ENCODE results near the gene CD300LD.
"Not testable (repeated sequence)": the region's sequence is repeated elsewhere in the genome, so short reads cannot be mapped to it uniquely, and the experiment has no call there.

CD300LD gene

DNA sequence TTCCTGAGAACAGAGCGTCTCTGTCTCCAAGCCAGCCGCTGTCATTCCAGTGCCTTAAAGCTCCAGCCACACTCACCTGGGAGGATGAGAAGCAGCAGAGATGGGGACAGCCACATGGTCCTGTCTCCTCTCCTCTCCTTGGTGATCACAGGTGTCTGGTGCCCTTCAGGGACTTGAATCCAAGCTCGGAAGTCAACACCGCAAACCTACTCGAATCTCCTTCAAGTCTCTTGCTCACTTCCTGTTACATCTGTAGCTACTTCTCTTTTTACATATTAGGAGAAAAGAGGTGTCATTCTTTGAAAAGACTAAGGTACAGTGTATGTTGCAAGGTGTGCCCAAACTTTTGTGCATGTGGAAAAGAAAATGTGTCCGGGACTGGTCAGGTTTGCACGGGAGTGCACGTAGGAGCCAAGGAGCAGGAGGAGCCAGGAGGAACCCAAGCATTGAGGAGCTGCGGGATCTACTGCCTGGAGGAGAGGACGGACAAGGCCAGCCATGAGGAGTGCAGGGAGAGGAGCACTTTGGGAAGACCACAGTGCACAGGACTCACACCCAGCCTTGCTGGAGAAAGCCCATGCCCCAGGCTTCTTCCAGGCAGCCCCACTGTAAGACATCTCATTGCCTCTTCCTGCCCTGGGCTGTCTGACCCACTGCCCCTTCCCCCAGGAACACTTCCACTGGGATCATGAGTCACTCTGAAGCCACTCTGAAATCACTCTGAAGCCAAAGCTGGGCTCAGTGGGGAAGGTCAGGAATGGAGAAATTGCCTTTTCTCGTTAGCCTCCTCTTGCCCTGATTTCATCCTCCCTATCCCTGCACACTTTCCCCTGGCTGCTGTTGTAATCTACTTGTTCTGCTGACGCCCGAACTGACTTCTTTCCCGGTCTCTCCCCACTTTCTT, at the start of gene CD300LD:
Gene CD300LD, minus strand, starts transcription at position 197 of the 904 bp plus-strand sequence. Its CDS starts 81 bp downstream, at position 116.
- no peak for DNase-seq

DNA sequence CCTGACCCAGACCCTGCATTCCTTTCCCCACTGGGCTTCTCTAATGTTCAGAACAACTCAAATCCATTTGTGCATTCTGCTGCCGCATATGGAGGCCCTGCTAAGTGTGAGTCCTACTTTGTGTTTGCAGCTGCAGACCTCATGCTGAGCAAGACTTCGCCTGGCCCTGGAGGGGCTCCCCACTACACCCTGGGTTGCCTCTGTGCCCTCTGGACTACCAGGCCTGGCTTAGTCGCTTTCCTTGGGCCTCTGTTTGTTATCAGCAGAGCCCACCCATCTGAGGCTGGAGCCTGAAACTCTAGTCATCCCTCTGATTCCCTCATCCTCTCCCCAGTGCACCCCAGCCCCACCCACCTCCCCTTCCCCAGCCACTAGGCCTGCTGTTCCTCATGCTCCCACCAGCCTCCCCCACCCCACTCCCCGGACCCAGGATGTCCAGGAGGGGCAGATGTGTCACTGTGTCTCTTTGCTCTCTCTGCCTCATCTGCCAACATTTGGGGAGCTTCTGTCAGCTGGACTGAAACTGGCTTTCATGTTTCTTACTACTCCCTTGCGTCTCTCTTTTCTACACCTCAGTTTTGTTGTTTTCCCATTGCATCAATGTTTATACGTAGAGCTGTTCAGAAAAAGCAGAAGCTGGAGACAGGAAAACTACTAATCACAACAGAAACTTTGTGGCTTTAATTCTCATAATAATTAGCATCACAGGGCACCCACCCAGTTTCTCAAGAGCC, 49.3 kb upstream of the CD300LD start:
- DNase-seq = peak; percentile 8

DNA sequence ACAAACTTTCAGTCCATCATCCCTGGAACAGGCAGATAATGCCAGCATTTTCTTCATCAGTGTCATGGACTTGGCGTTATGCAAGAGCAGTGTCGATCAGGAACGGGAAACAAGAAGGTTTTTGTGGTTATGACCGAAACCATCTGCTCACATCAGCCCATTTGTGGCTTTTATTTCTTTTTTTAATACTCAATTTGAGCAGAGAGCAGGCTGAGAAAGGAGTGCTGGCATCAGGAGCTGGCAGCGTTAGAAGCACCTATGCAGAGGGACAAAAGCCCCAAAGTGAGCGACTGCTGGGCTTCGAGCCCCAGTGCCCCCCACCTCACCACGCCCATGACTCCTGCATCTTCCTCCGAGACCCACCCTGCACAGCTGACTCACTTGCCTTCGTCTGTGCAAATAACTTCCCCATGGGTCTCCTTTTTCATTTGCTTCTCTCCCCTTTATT, 47.6 kb upstream of the CD300LD start:
- DNase-seq = peak; percentile 20

DNA sequence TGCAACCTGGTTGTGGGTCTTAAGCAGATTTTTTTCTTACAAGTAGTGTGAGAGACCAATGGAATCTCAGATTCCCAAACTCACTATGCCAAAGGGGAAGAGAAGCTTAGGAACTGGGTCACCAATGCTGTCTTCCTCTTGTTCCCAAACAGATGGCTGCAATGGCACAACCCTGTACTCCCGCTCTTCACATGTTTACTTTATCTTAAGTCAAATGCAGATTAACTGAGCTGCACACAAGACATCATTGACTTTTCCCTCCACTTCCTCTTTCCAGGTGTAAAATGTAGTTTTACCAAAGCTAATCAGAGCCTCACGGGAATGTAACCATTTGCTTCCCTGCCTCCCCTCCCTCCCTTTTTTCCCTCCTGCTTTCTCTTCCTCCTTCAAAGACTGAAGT, 45.8 kb upstream of the CD300LD start:
- DNase-seq = no peak

DNA sequence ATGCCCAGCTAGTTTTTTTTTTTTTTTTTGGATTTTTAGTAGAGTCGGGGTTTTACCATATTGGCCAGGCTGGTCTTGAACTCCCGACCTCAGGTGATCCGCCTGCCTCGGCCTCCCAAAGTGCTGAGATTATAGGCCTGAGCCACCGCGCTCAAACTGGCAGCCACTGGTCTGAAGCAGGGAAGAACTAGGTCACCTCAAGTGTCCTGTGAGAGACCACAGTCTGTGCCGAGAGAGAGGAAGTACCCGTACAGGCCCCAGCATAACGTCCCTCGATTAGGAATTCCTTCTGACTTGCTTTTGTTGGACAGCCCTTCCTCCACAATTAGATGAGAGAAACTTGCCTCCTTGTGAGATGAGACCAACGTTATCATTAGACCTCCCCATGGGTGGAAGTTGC, 45.2 kb upstream of the CD300LD start:
- DNase-seq = no peak

DNA sequence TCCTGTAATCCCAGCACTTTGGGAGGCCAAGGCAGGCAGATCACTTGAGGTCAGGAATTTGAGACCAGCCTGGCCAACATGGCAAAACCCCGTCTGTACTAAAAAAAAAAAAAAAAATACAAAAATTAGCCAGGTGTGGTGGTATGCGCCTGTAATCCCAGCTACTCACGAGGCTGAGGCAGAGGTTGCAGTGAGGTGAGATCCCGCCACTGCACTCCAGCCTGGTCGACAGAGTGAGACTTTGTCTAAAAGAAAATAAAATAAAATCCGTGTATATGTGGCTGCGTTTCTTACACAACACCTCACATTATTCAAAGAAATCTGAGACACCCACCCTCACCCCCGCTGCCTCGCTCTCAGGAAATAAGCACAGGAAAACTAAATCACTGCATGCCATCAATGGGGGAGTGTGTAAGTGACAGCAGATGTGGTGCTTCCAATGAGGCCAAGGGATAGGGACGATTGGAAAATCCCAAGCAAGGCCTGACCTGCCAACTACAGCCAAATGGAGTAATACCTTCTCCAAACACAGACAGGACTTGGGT, 44.5 kb upstream of the CD300LD start:
- not testable (repeated sequence) for DNase-seq

DNA sequence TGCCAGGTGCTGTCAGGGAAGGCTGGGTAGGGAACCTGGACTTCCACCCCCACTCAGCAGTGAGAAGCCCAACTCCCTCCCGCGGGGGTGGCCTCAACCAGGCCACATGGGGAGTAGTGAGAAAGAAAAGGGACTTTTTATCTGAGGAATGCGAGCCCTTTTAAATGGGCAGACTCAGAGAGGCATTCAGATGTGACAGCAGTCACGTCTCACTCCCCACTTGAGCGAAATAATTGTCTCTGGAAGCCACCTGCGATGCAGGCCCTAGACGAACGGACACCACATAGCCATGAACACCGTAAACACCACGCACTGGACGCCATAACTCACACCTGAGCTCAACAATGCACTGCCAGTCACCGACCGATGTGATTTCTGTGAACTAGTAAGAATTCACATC, 43.3 kb upstream of the CD300LD start:
- DNase-seq = no peak

DNA sequence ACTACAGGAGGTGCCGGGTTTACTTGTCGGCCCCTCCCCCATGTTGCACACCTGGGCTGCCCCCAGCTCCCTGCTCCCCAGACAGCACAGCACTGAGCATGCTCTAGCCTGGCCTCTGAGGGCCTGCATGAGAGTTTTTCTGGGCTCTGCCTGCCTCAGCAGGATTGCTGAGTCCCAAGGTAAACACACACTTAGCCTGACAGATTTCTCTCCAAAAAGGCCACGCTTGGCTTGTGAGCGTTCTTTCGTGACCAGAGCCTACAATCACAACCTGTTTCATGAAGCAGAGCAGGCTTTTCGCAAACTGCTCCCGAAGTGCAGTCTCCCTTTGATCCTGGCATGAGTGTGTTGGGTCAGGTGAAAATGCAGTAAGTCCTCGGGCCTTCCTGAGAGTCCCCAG, 41.2 kb upstream of the CD300LD start:
- no peak for DNase-seq

DNA sequence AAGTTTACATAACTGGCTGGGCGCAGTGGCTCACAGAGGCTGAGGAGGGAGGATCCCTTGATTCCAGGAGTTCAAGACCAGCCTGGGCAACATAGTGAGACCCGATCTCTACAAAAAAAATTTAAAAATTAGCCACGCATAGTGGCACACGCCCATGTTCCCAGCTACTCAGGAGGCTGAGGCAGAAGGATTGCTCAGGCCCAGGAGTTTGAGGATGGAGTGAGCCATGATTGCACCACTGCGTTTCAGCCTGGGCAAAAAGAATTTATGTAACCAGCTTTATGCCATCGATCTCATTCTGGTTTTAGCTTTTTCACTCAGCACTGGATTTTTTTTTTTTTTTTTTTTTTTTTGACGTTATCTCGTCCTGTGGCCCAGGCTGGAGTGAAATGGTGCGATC, 40.5 kb upstream of the CD300LD start:
- DNase-seq = no peak

DNA sequence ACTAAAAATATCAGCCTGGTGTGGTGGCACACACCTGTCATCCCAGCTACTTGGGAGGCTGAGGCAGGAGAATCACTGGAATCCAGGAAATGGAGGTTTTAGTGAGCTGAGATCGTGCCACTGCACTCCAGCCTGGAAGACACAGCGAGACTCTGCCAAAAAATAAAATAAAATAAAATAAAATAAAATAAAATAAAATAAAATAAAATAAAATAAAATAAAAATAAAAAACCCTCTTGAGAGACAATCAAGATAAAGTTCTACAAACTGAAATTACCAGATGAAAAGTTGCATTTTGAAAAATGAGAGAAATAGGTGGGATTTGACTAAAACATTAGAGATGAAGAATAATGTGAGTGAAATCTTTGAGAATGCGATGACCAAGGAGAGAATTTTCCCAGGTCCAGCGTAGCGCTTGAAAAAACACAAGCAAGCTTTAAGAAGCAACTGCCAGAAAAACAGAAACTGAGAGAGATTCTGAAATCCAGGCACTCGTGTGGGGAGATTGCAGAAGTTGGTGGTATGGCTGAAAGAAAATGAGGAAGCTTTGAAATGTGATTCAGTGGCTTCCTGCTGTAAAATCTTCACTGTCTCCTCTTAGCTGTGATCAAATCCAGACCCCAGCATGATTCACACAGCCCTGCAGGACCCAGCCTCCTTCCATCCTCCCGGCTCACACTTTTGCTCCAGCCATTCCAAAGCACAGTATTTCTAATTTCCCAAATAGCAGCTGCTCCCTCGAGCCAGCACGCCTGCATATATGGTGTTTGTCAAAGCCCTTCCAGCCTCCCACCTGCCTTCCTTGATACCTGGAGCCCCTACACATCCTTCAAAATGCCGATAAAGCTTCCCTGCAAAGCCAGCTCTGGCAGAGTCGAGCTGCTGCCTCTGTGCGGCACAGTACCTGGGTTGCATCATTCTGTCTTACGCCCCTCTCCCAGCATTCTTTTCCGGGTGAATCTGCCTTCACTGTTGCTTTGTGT, 39.7 kb upstream of the CD300LD start:
- peak; percentile 14 for DNase-seq

DNA sequence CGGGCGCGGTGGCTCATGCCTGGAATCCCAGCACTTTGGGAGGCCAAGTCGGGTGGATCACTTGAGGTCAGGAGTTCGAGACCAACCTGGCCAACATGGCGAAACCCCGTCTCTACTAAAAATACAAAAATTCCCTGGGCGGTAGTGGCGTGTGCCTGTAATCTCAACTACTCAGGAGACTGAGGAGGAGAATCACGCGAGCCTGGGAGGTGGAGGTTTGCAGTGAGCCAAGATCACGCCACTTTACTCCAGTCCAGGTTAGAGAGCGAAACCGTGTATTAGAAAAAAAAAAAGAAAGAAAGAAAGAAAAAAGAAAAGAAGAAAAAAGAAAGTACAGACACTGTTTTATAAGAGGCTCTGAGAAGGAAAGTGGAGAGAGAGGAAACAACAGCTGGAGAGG, 38.2 kb upstream of the CD300LD start:
- DNase-seq = not testable (repeated sequence)

DNA sequence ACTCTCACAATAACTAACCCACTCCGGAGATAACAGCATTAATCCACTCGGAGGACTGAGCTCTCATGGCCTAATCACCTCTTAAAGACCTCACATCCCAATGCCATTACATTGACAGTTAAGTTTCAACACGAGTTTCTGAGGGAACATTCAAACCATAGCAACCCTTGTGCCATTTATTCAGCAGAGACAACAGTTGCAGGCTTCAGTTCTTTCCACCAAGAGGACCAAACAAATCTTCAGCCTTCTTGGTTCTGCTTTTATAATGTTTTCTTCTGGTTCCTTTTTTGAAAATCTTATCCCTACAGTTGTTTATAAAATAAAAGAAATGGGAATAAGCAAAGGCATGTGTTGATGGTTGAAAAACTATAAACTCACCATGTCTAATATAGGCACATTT, 33.6 kb upstream of the CD300LD start:
- no peak for DNase-seq

DNA sequence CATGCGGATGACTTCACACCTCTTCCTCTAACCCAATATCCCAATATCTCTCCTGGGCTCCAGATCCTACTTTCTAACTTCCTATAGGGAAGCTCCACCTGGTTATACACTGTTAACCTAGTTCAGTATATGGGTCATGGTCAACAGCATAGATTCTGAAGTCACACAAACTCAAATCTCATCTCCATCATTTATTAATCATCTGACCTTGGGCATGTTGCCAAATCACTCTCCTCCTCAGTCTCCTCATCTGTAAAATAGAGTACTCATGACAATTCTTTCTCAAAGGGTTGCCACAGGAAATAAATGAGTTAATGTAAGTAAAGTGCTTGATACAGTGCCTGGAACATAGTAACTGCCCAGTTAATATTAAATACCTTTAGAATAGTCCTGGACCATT, 32.0 kb upstream of the CD300LD start:
- no peak for DNase-seq

DNA sequence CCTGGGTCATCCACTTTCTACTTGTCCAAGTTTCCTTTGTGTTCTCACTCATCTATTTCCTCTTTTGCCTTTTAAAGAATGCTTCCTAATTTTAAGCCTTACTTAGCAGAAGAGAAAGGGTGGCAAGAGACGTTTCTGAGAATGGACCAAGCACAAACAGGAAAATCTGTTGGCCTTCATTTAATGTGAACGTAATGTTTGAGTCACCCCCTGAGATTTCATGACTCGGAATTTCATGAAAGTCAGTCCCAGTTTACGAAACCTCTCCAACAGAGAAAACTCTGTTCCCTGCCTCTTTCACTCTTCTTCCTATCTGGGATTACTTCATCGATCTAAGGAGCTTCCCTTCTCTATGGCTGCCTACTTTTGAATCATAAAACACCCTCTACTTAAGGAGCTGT, 31.6 kb upstream of the CD300LD start, which contains the start of gene CD300E:
Gene CD300E, minus strand, starts transcription at position 46 of the 401 bp plus-strand sequence. CDS start 117 bp downstream, outside the sequence.
- no peak for DNase-seq

DNA sequence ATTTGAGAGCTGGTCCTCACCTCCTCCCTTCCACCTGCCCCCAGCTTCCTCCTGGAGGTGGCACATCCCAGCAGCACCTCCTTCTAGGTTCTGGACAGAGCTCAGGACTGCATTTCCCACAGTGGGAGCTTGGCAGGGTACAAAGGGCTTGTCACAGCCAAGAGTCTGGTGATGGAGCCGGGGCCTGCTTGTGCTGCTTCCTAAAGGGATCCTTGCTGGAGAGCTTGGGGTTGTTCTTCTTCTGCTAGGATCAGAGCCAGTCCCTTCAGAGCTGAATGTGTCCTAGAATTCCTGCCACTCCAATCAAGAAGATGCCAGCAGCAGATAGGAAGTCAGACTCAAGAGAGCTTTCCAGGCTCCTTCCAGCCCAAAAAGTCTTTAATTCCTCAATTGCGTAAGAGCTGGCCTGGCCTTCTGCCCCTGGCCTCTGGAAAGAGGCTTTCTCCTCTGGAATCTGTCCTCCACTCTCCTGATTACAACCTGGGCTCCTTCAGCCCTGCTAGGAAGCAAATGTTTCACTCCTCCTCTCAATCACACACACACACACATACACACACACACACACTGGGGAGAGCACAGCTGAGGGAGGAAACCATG, 27.1 kb upstream of the CD300LD start:
- no peak for DNase-seq

DNA sequence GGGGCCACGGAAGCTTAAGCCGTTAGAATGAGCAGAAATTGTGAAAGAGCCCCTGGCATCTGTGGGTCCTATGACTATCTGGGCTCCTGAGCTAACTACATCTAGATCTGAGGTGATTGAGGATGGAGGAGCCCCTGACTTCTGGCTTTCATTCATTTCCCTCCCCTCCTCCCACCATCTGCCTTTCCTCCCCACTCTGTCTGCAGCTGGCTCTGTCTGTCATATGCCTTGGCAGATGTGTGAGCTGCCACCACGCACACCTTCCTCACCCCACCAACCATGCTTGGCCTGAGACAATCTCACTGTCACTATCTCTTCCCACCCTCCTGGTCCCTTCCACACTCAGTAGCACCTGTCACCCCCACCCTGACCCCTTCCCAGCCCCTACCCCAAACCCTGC, 26.4 kb upstream of the CD300LD start:
- no peak for DNase-seq

DNA sequence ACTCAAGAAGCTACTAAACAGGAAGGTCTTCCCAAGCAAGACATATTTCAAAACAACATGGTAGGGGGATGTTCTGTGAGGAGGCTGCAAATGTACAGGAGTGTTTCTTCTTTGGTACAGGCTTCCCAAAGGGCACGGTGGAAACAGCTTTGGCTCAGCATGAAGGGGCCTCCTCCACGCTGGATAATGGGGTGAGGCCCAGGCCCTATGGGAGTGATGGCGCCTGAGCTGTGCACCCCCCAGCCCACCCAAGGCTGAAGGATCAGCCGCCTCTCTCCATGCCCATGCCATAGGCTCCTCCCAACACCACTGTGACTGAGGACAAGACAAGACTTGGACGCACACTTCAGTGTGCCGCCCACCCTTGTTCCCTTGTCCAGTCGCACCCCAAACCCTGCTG, 24.6 kb upstream of the CD300LD start:
- no peak for DNase-seq

DNA sequence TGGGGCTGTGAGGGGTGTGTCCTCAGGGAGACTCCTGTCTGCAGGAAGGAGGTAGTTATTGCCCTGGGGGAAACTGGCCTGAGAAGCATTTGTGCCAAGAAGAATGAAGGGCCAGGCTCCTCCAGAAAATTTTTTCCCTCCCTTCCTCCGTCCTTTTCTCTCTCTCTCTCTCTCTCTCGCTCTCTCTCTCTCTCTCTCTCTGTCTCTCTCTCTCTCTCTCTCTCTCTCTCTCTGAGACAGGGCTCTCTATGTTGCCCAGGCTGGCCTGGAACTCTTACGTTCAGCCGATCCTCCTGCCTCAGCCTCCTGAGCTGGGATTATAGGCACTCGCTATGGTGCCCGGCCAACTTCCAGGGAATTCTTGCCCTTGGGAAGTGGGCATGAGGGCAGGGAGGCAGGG, 20.0 kb upstream of the CD300LD start:
- no peak for DNase-seq

DNA sequence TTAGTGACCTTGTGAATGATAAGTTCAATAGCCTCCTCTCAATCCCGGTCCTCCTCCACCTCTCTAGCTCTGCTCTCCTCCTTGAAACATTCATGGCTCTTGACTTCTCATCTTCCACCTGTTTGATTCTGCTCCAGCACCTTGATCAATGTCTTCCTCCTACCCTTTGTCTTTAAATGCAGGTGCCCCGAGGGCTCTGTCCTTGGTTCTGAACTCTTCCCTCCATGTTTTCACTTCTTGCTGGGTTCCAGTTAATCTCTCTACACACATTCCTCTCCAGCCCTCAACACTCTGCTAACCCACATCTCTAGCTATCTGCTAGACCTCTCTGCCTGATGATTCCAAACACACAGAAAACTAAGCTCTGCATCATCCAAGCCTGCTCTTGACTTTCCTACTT, 18.0 kb upstream of the CD300LD start:
- no peak for DNase-seq

DNA sequence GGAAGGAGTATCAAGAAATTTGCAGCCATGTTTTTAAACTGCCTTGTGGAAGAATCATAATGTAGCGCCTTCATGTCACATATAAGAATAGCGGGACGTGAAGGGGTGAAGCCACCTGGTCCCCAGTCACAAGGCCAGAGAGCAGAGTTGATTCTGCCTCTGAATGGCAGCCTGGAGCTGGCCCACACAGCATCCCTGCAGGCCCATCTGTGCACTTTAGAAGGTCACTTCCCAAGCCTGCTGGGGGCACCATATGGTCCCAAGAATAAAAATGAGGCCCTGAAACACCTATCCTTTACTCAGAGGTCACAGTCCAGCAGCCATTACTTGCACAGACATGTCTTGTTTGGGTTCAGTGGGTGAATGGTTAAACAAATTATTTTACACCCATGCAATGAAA, 16.4 kb upstream of the CD300LD start:
- no peak for DNase-seq

DNA sequence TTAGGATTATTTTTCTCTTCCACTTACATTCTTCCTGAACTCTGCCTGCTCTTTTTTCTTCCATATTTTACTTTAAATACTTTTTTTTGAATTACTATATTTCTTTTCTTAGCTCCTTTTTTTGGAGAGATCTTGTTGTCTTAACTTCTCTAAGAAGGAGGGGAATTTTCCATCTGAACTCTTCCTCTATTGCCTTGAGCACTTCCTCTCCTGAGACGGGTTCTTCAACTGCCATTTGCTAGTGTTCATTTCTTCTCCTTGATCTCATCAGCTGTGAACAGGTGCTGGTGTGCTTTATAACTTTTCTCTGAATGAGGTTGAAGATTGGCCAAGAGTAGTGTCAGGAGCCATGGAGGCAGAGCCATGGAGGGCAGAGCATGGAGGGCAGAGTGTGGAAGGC, 15.1 kb upstream of the CD300LD start:
- no peak for DNase-seq

DNA sequence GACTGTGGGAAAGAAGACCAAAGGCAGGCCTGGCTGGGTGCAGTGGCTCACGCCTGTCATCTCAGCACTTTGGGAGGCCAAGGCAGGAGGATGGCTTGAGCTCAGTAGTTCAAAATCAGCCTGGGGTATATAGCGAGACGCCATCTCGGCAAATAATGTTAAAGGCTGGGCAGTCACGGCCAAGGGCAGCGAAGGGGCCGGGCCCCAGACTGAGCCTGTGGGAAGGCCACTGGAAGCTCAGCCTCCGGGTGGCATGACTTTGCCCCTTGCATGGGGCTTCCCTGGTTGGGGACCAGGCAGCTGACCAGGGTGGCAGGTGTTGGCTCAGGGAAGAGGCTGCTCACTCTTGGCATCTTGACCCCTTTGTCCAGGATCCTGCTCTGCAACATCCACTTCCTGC, 14.0 kb upstream of the CD300LD start:
- DNase-seq = no peak

All from CD4-positive, alpha-beta T cell treated with Interleukin-17A for 1 hour (primary cell).